ENCODE measurements around the gene TTLL1. TPM values are rescaled to one million over a fixed set of nuclear protein-coding genes. Genes with fewer than 3 reads are reported as not detected.

The TTLL1 gene
- total and polyA plus RNA-seq, 2 donors (not counting 3 experiments of a cell fraction or from before 2014, with no cell fraction given) = 9.0 to 17.0 TPM

GRCh38 chr22:43085658-43086606 is 3.3 kb downstream of the TTLL1 start:
- H3K4me1 ChIP-seq (ENCODE audit: control insufficient read depth, extremely low read depth, insufficient read depth, low read length) = peaks cover 4% of the 10 kb centered on the region
- H3K4me3 ChIP-seq (replicated peaks in 1 of 3; ENCODE audit: insufficient read depth in 1 of 3, low read depth in 1 of 3, low read length in 3 of 3) = no peak overlapping the region
- DNase-seq (ENCODE audit: low read depth, low spot score) (no peak), FAIRE-seq (no peak)
- no peaks in the 10 kb centered on the region for H3K36me3 ChIP-seq (ENCODE audit: control insufficient read depth in 2 of 2, extremely low read depth in 1 of 2, insufficient read depth in 2 of 2, low read length in 2 of 2)
- H3K79me2 ChIP-seq (ENCODE audit: control insufficient read depth, insufficient read depth, low read length) = no peaks in the 10 kb centered on the region
- no peak overlapping the region for H3K27ac ChIP-seq (ENCODE audit: insufficient read depth, low read depth, low read length)
- no peaks in the 10 kb centered on the region for H3K9me1 ChIP-seq (replicated peaks; ENCODE audit: control insufficient read depth, extremely low read depth, insufficient read depth, low read length)
- no peak overlapping the region for H3K9ac ChIP-seq (replicated peaks; ENCODE audit: extremely low read depth, insufficient read depth, low read length)
- BruUV-seq (replicated peaks) = no TSS peak
- POLR2A ChIA-PET = no interaction called here
- H4K20me1 ChIP-seq (replicated peaks; ENCODE audit: control insufficient read depth, extremely low read depth, insufficient read depth, low read length) = no peaks in the 10 kb centered on the region
- H3K27me3 ChIP-seq (ENCODE audit: control insufficient read depth in 2 of 2, insufficient read depth in 2 of 2, low read length in 2 of 2) = no peaks in the 10 kb centered on the region
- CTCF ChIA-PET = interaction anchor here (1.5 kb wide), 1 partner anchor 15 kb away, joined by 3 read pairs; no protein-coding TSS in a partner anchor
- TF ChIP-seq POLR2AphosphoS5 (IDR thresholded peaks at IDR 0.05; ENCODE audit: insufficient read depth, low read depth, low read length) (no peak), CTCF (IDR thresholded peaks at IDR 0.05; ENCODE audit: extremely low read depth in 1 of 2, insufficient read depth in 1 of 2, low read depth in 1 of 2, low read length in 2 of 2) (no peak), GATA2 (IDR thresholded peaks at IDR 0.05; ENCODE audit: insufficient read depth, insufficient read length, low read depth, low read length) (no peak)
- dilution Hi-C loops (cut with MboI; ENCODE audit: extremely low pct_ligation_motif_present, low sequenced_read_pairs) (no loop called here), intact Hi-C loops (cut with micrococcal nuclease) (loop anchor here (5.0 kb wide), 1 partner anchor 219 kb away; no protein-coding TSS in a partner anchor)
- no peak overlapping the region for H2AFZ ChIP-seq (ENCODE audit: low read depth, low read length)
- no peak overlapping the region for H3K4me2 ChIP-seq (ENCODE audit: insufficient read depth, low read length)
- no peaks in the 10 kb centered on the region for H3K9me3 ChIP-seq (replicated peaks; ENCODE audit: control insufficient read depth, insufficient read depth, low read length)
